ENCODE measurements around the gene TCF4. TPM values are rescaled to one million over a fixed set of nuclear protein-coding genes. Genes with fewer than 3 reads are reported as not detected.

Gene TCF4
- total RNA-seq, 1 experiment from 2014 or later, result 104 TPM

- Mint-ChIP-seq H3K27ac (peak overlapping the region; percentile 64), H3K4me1 (peaks cover 84% of the 10 kb centered on the region), H3K4me3 (no peak overlapping the region), H3K27me3 (ENCODE audit: low read depth) (no peaks in the 10 kb centered on the region), H3K9me3 (no peaks in the 10 kb centered on the region), H3K36me3 (no peaks in the 10 kb centered on the region)
- CTCF ChIA-PET, result interaction anchor here (0.6 kb wide), 1 partner anchor 74 kb away, joined by 3 read pairs; no protein-coding TSS in a partner anchor
- POLR2A ChIA-PET, result no interaction called here
- no peak for DNase-seq (ENCODE audit: low spot score)
- TF ChIP-seq HMGA2 (CRISPR knock-in tag; IDR thresholded peaks at IDR 0.05) (no peak), FOXK1 (CRISPR knock-in tag; IDR thresholded peaks at IDR 0.05) (no peak), CDX4 (CRISPR knock-in tag; IDR thresholded peaks at IDR 0.05; ENCODE audit: borderline replicate concordance) (no peak), ZNF121 (CRISPR knock-in tag; IDR thresholded peaks at IDR 0.05) (no peak), NFYB (CRISPR knock-in tag; conservative IDR thresholded peaks at IDR 0.05; ENCODE audit: low read depth) (no peak), ZNF512 (CRISPR knock-in tag; IDR thresholded peaks at IDR 0.05; ENCODE audit: borderline replicate concordance) (no peak), ZBTB43 (CRISPR knock-in tag; IDR thresholded peaks at IDR 0.05) (no peak), ZNF396 (CRISPR knock-in tag; IDR thresholded peaks at IDR 0.05; ENCODE audit: borderline replicate concordance) (no peak), CREM (CRISPR knock-in tag; IDR thresholded peaks at IDR 0.05) (no peak)
- no peak for ATAC-seq
Measured at GRCh38 chr18:55414475-55414874, 173.5 kb downstream of the TCF4 start.

- Mint-ChIP-seq H3K27ac (peak overlapping the region; percentile 12; the same call in 1 of the 2 replicates), H3K4me1 (peaks cover 84% of the 10 kb centered on the region), H3K27me3 (ENCODE audit: low read depth) (no peaks in the 10 kb centered on the region), H3K4me3 (no peak overlapping the region), H3K9me3 (no peaks in the 10 kb centered on the region), H3K36me3 (no peaks in the 10 kb centered on the region)
- CTCF ChIA-PET, result no interaction called here
- TF ChIP-seq ATF6 (CRISPR knock-in tag; IDR thresholded peaks at IDR 0.05) (no peak), ZNF512 (CRISPR knock-in tag; IDR thresholded peaks at IDR 0.05; ENCODE audit: borderline replicate concordance) (no peak), E2F1 (CRISPR knock-in tag; IDR thresholded peaks at IDR 0.05) (no peak), NR2C2 (CRISPR knock-in tag; IDR thresholded peaks at IDR 0.05) (no peak), PREB (CRISPR knock-in tag; IDR thresholded peaks at IDR 0.05; ENCODE audit: borderline replicate concordance) (no peak), MLX (CRISPR knock-in tag; IDR thresholded peaks at IDR 0.05) (no peak)
- DNase-seq (ENCODE audit: low spot score), result no peak
- no peak; the same call in 1 of the 2 replicates for ATAC-seq
- POLR2A ChIA-PET, result no interaction called here
Measured at GRCh38 chr18:55413474-55413873, 174.5 kb downstream of the TCF4 start.

Measured in WTC11 (cell line).